Caco-2 (cell line): Measurements from ENCODE around the gene CAMK1D. TPM values are rescaled to one million over a fixed set of nuclear protein-coding genes. Genes with fewer than 3 reads are reported as not detected.

Source experiments
- BruUV-seq: library from RNA; stranded (reverse); fragments of 400-500 nt; replicated peaks from 2 replicates; lab custom pipeline; 2021; lab: Mats Ljungman, UMichigan
- CTCF ChIA-PET: fragments of 300-600 bp; sonication (Branson Sonifier 250); formaldehyde crosslinking; loops from one replicate; lab custom pipeline; 2022; ENCODE audit warnings: antibody characterized with exemption; lab: Charles Lee
- POLR2A ChIA-PET: fragments of 300-600 bp; sonication (Branson Sonifier 250); formaldehyde crosslinking; loops from one replicate; lab custom pipeline; 2022; ENCODE audit warnings: antibody characterized with exemption; lab: Charles Lee
- DNase-seq, 2 experiments: peaks; one replicate each; pipeline versions ENCODE4 v3.0.0 to v3.0.0-alpha.2; 2020 to 2022
- H3K27me3 ChIP-seq: replicated peaks from 2 replicates; pipeline ENCODE4 v1.6.0; 2011; ENCODE audit warnings: low read length; ENCODE audit not compliant: control insufficient read depth, insufficient read depth
- H3K36me3 ChIP-seq: 2 replicates; pipeline ENCODE4 v1.5.1; 2011; ENCODE audit warnings: low read length; ENCODE audit not compliant: control insufficient read depth, insufficient read depth
- H3K4me1 ChIP-seq: fragments of 250-450 bp; sonication (Bioruptor Pico); 2 replicates; pipeline ENCODE4 v1.5.1; 2020; ENCODE audit warnings: mild to moderate bottlenecking
- H3K4me3 ChIP-seq: 2 replicates; pipeline ENCODE4 v1.5.1; 2011; ENCODE audit warnings: low read depth, mild to moderate bottlenecking, control low read depth, low read length
- H3K9me3 ChIP-seq: fragments of 250-450 bp; sonication (Bioruptor Pico); 2 replicates; pipeline ENCODE4 v1.5.1; 2020; ENCODE audit warnings: mild to moderate bottlenecking, moderate library complexity
- H3K27ac Mint-ChIP-seq: one replicate; pipeline ENCODE4 v1.8.0; 2022; ENCODE audit warnings: mixed read lengths; ENCODE audit not compliant: unreplicated experiment
- H3K27me3 Mint-ChIP-seq: one replicate; pipeline ENCODE4 v1.8.0; 2022; ENCODE audit warnings: mixed read lengths; ENCODE audit not compliant: insufficient read depth, unreplicated experiment
- H3K36me3 Mint-ChIP-seq: one replicate; pipeline ENCODE4 v1.8.0; 2022; ENCODE audit warnings: mild to moderate bottlenecking, mixed read lengths; ENCODE audit not compliant: insufficient read depth, unreplicated experiment
- H3K4me1 Mint-ChIP-seq: one replicate; pipeline ENCODE4 v1.8.0; 2022; ENCODE audit warnings: low read depth, mixed read lengths; ENCODE audit not compliant: unreplicated experiment
- H3K4me3 Mint-ChIP-seq: one replicate; pipeline ENCODE4 v1.8.0; 2022; ENCODE audit warnings: mild to moderate bottlenecking, moderate library complexity, mixed read lengths; ENCODE audit not compliant: unreplicated experiment
- H3K9me3 Mint-ChIP-seq: one replicate; pipeline ENCODE4 v1.8.0; 2022; ENCODE audit warnings: mixed read lengths; ENCODE audit not compliant: unreplicated experiment
- CTCF ChIP-seq, 2 experiments: fragments of 200-600 bp in 1 of 2; IDR thresholded peaks; 1 replicate in 1 of 2; 2 replicates in 1 of 2; pipeline versions ENCODE4 v1.5.1 to v1.8.0; 2011 to 2022; ENCODE audit warnings: antibody characterized with exemption in 1 of 2, control low read depth in 1 of 2, inconsistent platforms in 1 of 2, low read depth in 1 of 2, low read length in 1 of 2, mild to moderate bottlenecking in 1 of 2, moderate library complexity in 1 of 2; ENCODE audit not compliant: insufficient read depth in 1 of 2, severe bottlenecking in 1 of 2, unreplicated experiment in 1 of 2
- intact Hi-C: fragments of 100-400 bp; cut with micrococcal nuclease; formaldehyde crosslinking; loops from one replicate; pipeline ENCODE4 v1.10.0; 2022; ENCODE audit not compliant: unreplicated experiment
- total RNA-seq: library from RNA; stranded (reverse); gene quantifications from 2 replicates; pipeline ENCODE4 v1.2.3, GENCODE V29; 2022

CAMK1D gene
- total RNA-seq, 1 experiment from 2014 or later, result 10.9 TPM

GRCh38 chr10:12774204-12774894, 425.0 kb downstream of the CAMK1D start:
- Histone ChIP-seq H3K4me3 (no peak overlapping the region), H3K9me3 (no peaks in the 10 kb centered on the region), H3K27me3 (no peaks in the 10 kb centered on the region), H3K4me1 (no peaks in the 10 kb centered on the region), H3K36me3 (no peaks in the 10 kb centered on the region)
- intact Hi-C loops, result no loop called here
- Mint-ChIP-seq H3K27me3 (no peaks in the 10 kb centered on the region), H3K4me1 (peaks cover 6% of the 10 kb centered on the region), H3K27ac (peak overlapping the region; percentile 3), H3K36me3 (no peaks in the 10 kb centered on the region), H3K9me3 (no peaks in the 10 kb centered on the region), H3K4me3 (no peak overlapping the region)
- BruUV-seq, result no TSS peak
- no peak for TF ChIP-seq CTCF (IDR thresholded peaks at IDR 0.05; ENCODE audit: insufficient read depth in 1 of 2, low read depth in 1 of 2, low read length in 1 of 2, severe bottlenecking in 1 of 2, unreplicated experiment in 1 of 2)
- ChIA-PET CTCF (interaction anchor here (0.6 kb wide), 2 partner anchors 8 to 353 kb away, joined by 4 to 7 read pairs; no protein-coding TSS in a partner anchor), POLR2A (no interaction called here)
- no peak for DNase-seq

- Histone ChIP-seq H3K4me1 (no peaks in the 10 kb centered on the region), H3K36me3 (no peaks in the 10 kb centered on the region), H3K4me3 (no peak overlapping the region), H3K9me3 (no peaks in the 10 kb centered on the region), H3K27me3 (no peaks in the 10 kb centered on the region)
- Mint-ChIP-seq H3K27me3 (no peaks in the 10 kb centered on the region), H3K9me3 (no peaks in the 10 kb centered on the region), H3K4me3 (no peak overlapping the region), H3K27ac (no peak overlapping the region), H3K4me1 (peaks cover 13% of the 10 kb centered on the region), H3K36me3 (peaks cover 7% of the 10 kb centered on the region)
- DNase-seq, result no peak
- ChIA-PET POLR2A (no interaction called here), CTCF (no interaction called here)
- TF ChIP-seq CTCF (IDR thresholded peaks at IDR 0.05; ENCODE audit: insufficient read depth in 1 of 2, low read depth in 1 of 2, low read length in 1 of 2, severe bottlenecking in 1 of 2, unreplicated experiment in 1 of 2), result no peak
- intact Hi-C loops, result no loop called here
- no TSS peak for BruUV-seq
These were observed 428.7 kb downstream of the CAMK1D start for GRCh38 chr10:12777840-12778585.

- H3K9me3 ChIP-seq, result no peaks in the 10 kb centered on the region
- no peaks in the 10 kb centered on the region for H3K27me3 ChIP-seq
- H3K27ac Mint-ChIP-seq, result no peak overlapping the region
- CTCF ChIA-PET, result interaction anchor here (0.6 to 1.7 kb wide), 5 partner anchors 7 to 226 kb away, joined by 3 to 7 read pairs (median 3); no protein-coding TSS in a partner anchor
- no peaks in the 10 kb centered on the region for H3K4me1 ChIP-seq
- H3K4me3 ChIP-seq, result no peak overlapping the region
- H3K36me3 Mint-ChIP-seq, result peaks cover 7% of the 10 kb centered on the region
- H3K9me3 Mint-ChIP-seq, result no peaks in the 10 kb centered on the region
- no peak overlapping the region for H3K4me3 Mint-ChIP-seq
- TF ChIP-seq CTCF (IDR thresholded peaks at IDR 0.05; ENCODE audit: insufficient read depth in 1 of 2, low read depth in 1 of 2, low read length in 1 of 2, severe bottlenecking in 1 of 2, unreplicated experiment in 1 of 2), result no peak
- no TSS peak for BruUV-seq
- POLR2A ChIA-PET, result no interaction called here
- intact Hi-C loops, result no loop called here
- no peak for DNase-seq
- H3K4me1 Mint-ChIP-seq, result peaks cover 6% of the 10 kb centered on the region
- H3K36me3 ChIP-seq, result no peaks in the 10 kb centered on the region
- no peaks in the 10 kb centered on the region for H3K27me3 Mint-ChIP-seq
These were observed 431.6 kb downstream of the CAMK1D start for GRCh38 chr10:12780634-12781601.
